22Rv1 (cell line): ENCODE data around the gene RAMP1.

Source experiments
- ZFX ChIP-seq: fragments of 450-650 bp; IDR thresholded peaks from 2 replicates; pipeline ENCODE4 v1.6.1; 2017; ENCODE audit warnings: antibody characterized with exemption, borderline replicate concordance
- TF ChIP-seq, protein P1 (sequence below): fragments of 450-650 bp; IDR thresholded peaks from 2 replicates; pipeline ENCODE4 v1.5.1; 2017; ENCODE audit warnings: mild to moderate bottlenecking

GRCh38 chr2:237885931-237886684 is 26.7 kb downstream of the RAMP1 start:
- TF ChIP-seq, protein P1, sequence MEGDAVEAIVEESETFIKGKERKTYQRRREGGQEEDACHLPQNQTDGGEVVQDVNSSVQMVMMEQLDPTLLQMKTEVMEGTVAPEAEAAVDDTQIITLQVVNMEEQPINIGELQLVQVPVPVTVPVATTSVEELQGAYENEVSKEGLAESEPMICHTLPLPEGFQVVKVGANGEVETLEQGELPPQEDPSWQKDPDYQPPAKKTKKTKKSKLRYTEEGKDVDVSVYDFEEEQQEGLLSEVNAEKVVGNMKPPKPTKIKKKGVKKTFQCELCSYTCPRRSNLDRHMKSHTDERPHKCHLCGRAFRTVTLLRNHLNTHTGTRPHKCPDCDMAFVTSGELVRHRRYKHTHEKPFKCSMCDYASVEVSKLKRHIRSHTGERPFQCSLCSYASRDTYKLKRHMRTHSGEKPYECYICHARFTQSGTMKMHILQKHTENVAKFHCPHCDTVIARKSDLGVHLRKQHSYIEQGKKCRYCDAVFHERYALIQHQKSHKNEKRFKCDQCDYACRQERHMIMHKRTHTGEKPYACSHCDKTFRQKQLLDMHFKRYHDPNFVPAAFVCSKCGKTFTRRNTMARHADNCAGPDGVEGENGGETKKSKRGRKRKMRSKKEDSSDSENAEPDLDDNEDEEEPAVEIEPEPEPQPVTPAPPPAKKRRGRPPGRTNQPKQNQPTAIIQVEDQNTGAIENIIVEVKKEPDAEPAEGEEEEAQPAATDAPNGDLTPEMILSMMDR = no peak
- no peak for TF ChIP-seq ZFX
